NCI-H526 treated with DMSO at 0.1 percent for 48 hours (cell line): ENCODE measurements around the gene CFC1.
"Not testable (repeated sequence)": the region's sequence is repeated elsewhere in the genome, so short reads cannot be mapped to it uniquely, and the experiment has no call there.

Experiments
- DNase-seq: peaks from one replicate; lab custom pipeline; 2025; lab: John Stamatoyannopoulos, UW

CFC1 gene

DNA sequence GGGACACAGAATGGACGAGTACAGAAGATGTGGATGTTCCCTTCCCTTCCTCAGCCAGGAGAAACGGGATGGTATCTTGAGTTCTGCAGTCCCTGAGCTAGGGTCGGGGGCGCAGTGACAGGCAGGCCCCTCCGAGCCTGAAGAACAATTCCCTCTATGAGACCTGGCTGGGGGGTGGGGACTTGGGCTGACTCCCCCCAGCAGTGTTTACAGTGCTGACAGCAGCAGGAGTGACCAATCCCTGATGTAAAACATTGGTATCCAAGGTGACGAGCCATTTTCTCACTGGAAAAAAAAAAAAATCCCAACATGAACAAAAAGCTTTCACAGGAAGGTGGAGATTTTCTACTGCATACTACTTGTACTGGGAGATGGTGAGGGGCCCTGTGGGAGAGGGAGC, at the start of gene CFC1:
Gene CFC1 (minus strand): TSS at position 183 of the 400 bp plus-strand sequence. CDS start 288 bp downstream, outside the sequence.
- DNase-seq: not testable (repeated sequence)

DNA sequence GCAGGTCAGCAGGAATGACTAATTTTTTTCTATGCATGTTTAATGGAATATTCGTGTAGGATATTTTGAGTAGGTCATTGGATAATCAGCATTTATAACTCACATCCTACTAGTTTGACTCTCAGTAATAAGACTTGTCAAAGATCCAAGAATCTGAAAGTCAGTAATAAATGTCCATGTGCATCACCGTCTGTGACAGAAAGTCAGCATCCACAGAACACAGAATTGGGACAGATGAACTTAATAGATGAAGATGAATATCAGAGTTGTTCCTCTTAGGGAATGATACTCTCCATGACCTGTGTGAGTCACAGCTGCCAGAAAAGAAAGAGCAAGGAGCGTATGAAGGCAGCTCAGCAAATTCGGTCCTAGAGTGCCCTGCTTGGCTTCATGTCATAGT, 42.3 kb upstream of the CFC1 start:
- not testable (repeated sequence) for DNase-seq

DNA sequence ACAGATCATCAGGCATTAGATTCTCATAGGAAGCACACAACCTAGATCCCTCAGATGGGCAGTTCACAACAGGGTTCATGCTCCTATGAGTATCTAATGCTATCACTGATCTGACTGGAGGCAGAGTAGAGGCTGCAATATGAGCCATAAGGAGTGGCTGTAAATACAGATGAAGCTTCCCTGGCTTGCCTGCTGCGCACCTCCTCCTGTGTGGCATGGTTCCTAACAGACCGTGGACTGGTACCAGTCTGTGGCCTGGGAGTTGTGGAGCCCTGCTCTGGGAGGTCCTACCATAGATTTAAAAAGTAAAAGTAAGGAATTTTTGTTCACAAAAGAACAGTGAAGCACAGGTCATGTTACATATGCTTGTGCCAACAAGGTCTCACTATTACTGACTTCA, 39.6 kb upstream of the CFC1 start:
- DNase-seq: not testable (repeated sequence)

DNA sequence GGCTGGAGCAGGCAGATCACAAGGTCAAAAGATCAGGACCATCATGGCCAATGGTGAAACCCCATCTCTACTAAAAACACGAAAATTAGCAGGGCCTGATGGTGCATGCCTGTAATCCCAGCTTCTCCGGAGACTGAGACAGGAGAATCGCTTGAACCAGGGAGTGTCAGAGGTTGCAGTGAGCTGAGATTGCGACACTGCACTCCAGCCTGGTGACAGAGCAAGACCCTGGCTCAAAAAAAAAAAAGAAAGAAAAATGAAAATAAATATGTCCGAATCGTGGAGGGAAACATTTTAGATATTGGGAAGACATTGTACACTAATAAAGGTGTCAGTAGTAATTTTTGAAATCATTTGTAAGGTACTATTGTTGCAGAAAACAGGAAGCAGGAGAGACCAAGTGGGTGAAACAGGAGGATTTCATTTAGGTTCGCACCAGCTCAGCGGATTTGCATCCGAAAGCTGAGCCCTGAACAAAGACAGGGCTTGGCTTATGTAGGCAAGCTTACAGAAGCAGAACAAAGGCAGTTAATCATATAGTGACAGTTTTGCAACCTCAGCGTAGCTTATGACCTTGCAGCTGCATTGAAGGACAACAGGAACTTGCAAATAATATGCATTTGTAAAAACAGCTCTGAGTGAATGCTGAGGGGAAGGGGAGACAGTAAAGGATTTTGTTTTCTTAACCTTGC, 29.6 kb upstream of the CFC1 start:
- not testable (repeated sequence) for DNase-seq

GRCh38 chr2:130611140-130611539, 11.8 kb upstream of the CFC1 start, which contains the start of gene POTEJ:
POTEJ (plus strand) TSS chr2:130611440; CDS start chr2:130611533, 93 bp downstream.
- not testable (repeated sequence) for DNase-seq

DNA sequence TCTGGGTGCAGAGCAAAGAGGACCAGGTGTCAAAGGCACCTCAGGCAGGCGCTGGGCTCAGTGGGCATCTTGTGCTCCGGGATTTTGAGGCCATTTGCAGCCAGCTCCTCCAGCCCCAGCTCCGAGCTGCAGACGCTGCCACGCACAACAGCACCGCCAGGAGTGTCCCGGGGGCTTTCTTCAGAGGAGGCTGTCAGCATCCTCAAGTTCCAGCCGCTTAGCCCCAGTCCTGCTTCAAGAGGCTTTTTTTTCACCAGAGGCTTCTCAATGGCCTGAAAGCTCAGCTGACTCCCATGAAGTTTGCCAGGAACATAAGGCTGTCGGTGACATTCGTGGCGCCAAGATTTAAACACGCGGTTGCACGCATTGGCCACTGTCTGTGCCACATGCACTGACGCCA, 11.1 kb upstream of the CFC1 start:
- DNase-seq: not testable (repeated sequence)

GRCh38 chr2:130609002-130609920, 9.9 kb upstream of the CFC1 start:
- DNase-seq: not testable (repeated sequence)

- not testable (repeated sequence) for DNase-seq
These were observed 9.1 kb upstream of the CFC1 start for GRCh38 chr2:130608276-130609001.

DNA sequence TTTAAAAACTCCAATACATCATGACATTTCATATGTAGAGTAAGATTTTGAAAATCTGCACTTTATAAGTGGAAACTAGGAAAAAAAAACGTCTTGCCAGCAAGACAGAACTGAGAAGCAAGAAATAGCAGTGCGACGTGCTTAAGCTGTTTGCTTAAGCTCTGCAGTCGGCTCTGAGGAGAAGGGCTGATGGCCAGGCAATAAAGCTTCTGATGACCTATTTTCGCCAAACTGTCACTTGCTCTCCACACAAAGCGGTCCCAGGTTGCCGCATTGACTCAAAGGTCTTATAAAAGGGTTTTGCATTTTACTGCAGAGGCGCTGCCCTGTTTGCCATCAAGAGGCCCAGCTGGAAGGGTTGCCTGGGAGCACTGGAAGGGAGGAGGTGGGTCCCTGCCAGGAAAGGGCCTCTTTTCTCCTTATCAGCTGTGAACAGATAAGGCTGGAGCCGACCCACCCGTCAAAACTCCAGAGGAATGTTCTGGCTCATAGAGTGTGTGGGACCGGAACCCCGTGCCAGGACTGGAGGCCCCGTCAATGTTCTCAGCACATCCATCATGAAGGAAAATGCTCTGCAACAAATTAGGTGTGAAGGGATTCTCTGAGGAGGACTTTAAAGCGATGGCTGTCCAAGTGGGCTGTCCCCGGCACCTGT, 2.4 kb upstream of the CFC1 start:
- DNase-seq: not testable (repeated sequence)

DNA sequence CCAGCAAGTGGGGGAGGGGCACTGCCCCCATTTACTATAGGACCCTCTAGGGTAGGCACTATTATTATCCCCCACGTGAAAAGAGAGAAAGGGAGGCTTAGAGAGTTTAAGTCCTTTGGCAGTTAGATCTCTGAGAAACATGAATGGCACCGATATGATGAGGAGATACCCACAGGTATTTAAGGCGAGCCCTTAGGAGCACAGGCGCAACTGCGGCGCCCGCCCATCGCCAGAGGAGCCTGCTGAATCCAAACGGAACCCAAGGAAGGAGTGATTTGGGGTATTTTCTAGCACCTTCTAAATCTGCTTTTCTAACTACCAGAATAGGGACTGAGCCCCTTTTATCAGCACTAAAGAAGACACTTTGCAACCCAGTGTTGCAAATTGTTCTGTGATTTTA, 551 bp upstream of the CFC1 start:
- DNase-seq: not testable (repeated sequence)

DNA sequence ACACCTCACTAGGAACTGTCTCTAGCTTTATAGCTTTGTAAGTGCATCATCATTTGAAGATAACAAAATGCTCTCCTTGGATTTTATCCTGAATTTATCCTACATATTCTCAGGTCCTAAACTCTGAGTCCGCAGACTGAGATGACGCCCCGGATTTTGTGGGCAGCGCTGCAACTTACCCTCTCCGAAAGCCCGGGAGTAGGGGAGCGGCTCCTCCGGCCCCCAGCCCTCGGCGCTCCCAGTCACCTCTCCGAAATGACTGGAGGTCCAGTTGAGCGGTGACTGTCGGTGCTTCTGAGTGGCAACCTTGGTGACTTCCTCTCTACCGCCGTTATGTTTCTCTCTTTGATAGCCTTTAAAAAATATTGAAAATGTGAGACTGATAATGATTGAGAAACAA, 912 bp downstream of the CFC1 start:
- not testable (repeated sequence) for DNase-seq

GRCh38 chr2:130597994-130598393, 1.4 kb downstream of the CFC1 start:
- DNase-seq: not testable (repeated sequence)

- DNase-seq: not testable (repeated sequence)
These were observed 2.6 kb downstream of the CFC1 start for GRCh38 chr2:130596757-130597156.

- DNase-seq: not testable (repeated sequence)
These were observed 5.4 kb downstream of the CFC1 start for GRCh38 chr2:130594011-130594410.

GRCh38 chr2:130592791-130593414, 6.5 kb downstream of the CFC1 start:
- not testable (repeated sequence) for DNase-seq

GRCh38 chr2:130590842-130591359, 8.5 kb downstream of the CFC1 start:
- not testable (repeated sequence) for DNase-seq

DNA sequence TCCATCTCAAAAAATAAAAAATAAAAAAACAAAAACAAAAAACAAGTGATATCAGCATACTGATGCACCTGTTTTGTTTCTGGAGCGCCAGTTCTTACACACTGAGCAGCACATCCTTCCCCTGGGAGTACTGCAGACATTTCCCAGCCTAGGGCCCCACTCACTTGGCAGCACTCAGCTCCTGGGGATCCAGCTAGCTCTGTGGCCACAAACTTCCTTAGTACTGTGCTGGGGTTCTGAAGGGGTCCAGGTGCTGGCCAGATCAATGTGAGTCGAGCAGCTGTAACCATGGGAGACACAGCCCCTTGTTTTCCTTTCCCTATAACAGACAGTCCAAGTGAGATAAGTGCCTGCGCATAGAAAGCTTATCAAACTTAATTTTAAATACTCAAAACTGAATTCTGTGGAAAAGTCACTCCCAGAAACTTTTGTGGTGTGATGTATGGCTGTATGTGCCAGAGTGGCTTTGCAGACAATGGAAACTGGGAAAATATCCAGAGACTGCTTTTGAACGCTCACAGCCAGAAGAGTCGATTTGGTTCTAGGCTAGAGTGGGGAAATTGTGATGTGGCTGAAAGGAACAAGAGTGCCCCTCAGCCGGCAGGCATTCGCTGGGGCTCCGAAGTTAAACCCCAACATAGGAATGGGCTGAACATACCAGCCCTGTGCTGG, 9.1 kb downstream of the CFC1 start:
- not testable (repeated sequence) for DNase-seq

- not testable (repeated sequence) for DNase-seq
These were observed 10.5 kb downstream of the CFC1 start for GRCh38 chr2:130588688-130589458.

DNA sequence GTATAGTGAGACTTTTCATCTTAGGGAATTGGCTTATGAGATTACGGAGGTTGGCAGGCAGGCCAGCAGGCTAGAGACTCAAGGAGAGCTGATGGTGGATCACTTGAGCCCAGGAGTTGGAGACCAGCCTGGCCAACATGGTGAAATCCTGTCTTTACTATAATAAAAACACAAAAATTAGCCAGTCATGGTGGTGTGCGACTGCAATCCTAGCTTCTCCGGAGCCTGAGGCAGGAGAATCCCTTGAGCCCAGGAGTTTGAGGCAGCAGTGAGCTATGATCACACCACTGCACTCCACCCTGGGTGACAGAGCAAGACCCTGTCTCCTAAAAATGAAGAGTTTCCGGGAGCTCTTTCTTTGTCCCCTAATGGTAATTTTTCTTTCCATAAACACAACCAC, 14.6 kb downstream of the CFC1 start:
- DNase-seq: not testable (repeated sequence)
